Kidney (tissue), 14 donors: Measurements from ENCODE around the gene CD177. TPM values are rescaled to one million over a fixed set of nuclear protein-coding genes. Genes with fewer than 3 reads are reported as not detected.

Experiments used
- DNase-seq, 5 donors: peaks; one replicate each; pipeline ENCODE4 v3.0.0-alpha.2; 2013 to 2020
- FAIRE-seq: peaks from 2 replicates; lab custom pipeline; 2012; peaks lifted over from hg19 to GRCh38; lab: Jason Lieb, UNC
- H3K27ac ChIP-seq, 2 donors: one replicate each; pipeline ENCODE4 v1.7.0; 2013; ENCODE audit warnings: low read depth in 2 of 2, low read length in 2 of 2, inconsistent platforms in 1 of 2
- H3K27me3 ChIP-seq: one replicate; pipeline ENCODE4 v1.7.1; 2013; ENCODE audit warnings: low read length, inconsistent platforms; ENCODE audit not compliant: control insufficient read depth, insufficient read depth
- H3K36me3 ChIP-seq, 3 donors: one replicate each; pipeline versions ENCODE4 v1.7.0 to v1.7.1; 2013; ENCODE audit warnings: low read length in 3 of 3, control low read depth in 1 of 3, inconsistent platforms in 1 of 3; ENCODE audit not compliant: insufficient read depth in 3 of 3, control insufficient read depth in 2 of 3
- H3K4me1 ChIP-seq, 3 donors: one replicate each; pipeline versions ENCODE4 v1.7.0 to v1.7.1; 2013; ENCODE audit warnings: low read length in 3 of 3, inconsistent platforms in 1 of 3, low read depth in 1 of 3; ENCODE audit not compliant: control insufficient read depth in 2 of 3, insufficient read depth in 2 of 3
- H3K4me3 ChIP-seq, 3 donors: one replicate each; pipeline versions ENCODE4 v1.7.0 to v1.8.1; 2013; ENCODE audit warnings: low read length in 3 of 3, control low read depth in 1 of 3, inconsistent platforms in 1 of 3
- H3K9ac ChIP-seq, 3 donors: one replicate each; pipeline versions ENCODE4 v1.7.0 to v1.7.1; 2013; ENCODE audit warnings: low read length in 3 of 3, control low read depth in 1 of 3, inconsistent platforms in 1 of 3
- H3K9me3 ChIP-seq, 3 donors: one replicate each; pipeline versions ENCODE4 v1.7.0 to v1.7.1; 2013; ENCODE audit warnings: low read length in 3 of 3, control low read depth in 1 of 3, inconsistent platforms in 1 of 3; ENCODE audit not compliant: control insufficient read depth in 2 of 3, insufficient read depth in 1 of 3
- CTCF ChIP-seq: IDR thresholded peaks from 3 replicates; pipeline ENCODE4 v1.5.1; 2012; ENCODE audit warnings: mild to moderate bottlenecking, moderate library complexity, borderline replicate concordance; ENCODE audit not compliant: insufficient read depth; ENCODE audit errors: extremely low read depth
- intact Hi-C: fragments of 100-400 bp; cut with DNase I; formaldehyde crosslinking; loops from one replicate; pipeline ENCODE4 v1.11.1; 2022
- polyA plus RNA-seq: library from polyadenylated mRNA; stranded (reverse); fragments of 350-450 nt; fragmentation: Illumina TruSeq; extraction: RNeasy Lipid Tissue Mini Kit (QIAGEN cat#74804); gene quantifications from one replicate; pipeline ENCODE4 v1.2.3, GENCODE V29; 2014; ENCODE audit warnings: low read depth, low replicate concordance; ENCODE audit not compliant: insufficient read depth
- total RNA-seq: library from RNA; stranded (reverse); fragmentation: NEBNext Ultra II Directional; extraction: Animal tissue kit (Norgen Biotek cat#: 25700); gene quantifications from one replicate; pipeline ENCODE4 v1.2.1, GENCODE V29; 2021
- donor health status: control.
- donor health status: control.
- donor health status: control.
- donor health status: control.
- donor health status: control.
- donor health status: DM: yes; HTN: yes; CAD: no.
- donor health status: Normal renal cell carcinoma (clear cell type).

The CD177 gene
- total and polyA plus RNA-seq, 2 donors from 2014 or later, result 0.17 to 0.66 TPM

- TF ChIP-seq CTCF, result no peak
- Histone ChIP-seq H3K9ac (no peak overlapping the region), H3K36me3 (no peaks in the 10 kb centered on the region), H3K27me3 (no peaks in the 10 kb centered on the region), H3K4me1 (no peaks in the 10 kb centered on the region), H3K27ac (no peak overlapping the region), H3K9me3 (no peaks in the 10 kb centered on the region), H3K4me3 (no peak overlapping the region)
- intact Hi-C loops, result no loop called here
- no peak for FAIRE-seq
- DNase-seq, result no peak
These were observed 41.8 kb upstream of the CD177 start for GRCh38 chr19:43311706-43312105.

- Histone ChIP-seq H3K27ac (no peak overlapping the region), H3K4me1 (no peaks in the 10 kb centered on the region), H3K9ac (no peak overlapping the region), H3K9me3 (no peaks in the 10 kb centered on the region), H3K27me3 (no peaks in the 10 kb centered on the region), H3K36me3 (no peaks in the 10 kb centered on the region), H3K4me3 (no peak overlapping the region)
- DNase-seq (no peak), FAIRE-seq (no peak)
- intact Hi-C loops, result no loop called here
- no peak for TF ChIP-seq CTCF
These were observed 39.6 kb upstream of the CD177 start for GRCh38 chr19:43313711-43314495.

GRCh38 chr19:43315851-43316250, 37.6 kb upstream of the CD177 start:
- no peak overlapping the region for H3K9ac ChIP-seq
- no peak for FAIRE-seq
- intact Hi-C loops, result no loop called here
- H3K4me3 ChIP-seq, result no peak overlapping the region
- no peak for TF ChIP-seq CTCF
- no peak overlapping the region for H3K27ac ChIP-seq
- no peaks in the 10 kb centered on the region for H3K4me1 ChIP-seq
- no peak for DNase-seq
- H3K36me3 ChIP-seq, result no peaks in the 10 kb centered on the region
- H3K9me3 ChIP-seq, result no peaks in the 10 kb centered on the region
- H3K27me3 ChIP-seq, result no peaks in the 10 kb centered on the region
